GM10847 (cell line): ENCODE results near the gene ADCY2.

Experiments
- POLR2A ChIP-seq: IDR thresholded peaks from 2 replicates; pipeline ENCODE4 v1.6.1; 2011; ENCODE audit not compliant: insufficient read length; ENCODE audit errors: extremely low read depth

Gene ADCY2

GRCh38 chr5:7834982-7835381 lies 439.0 kb downstream of the ADCY2 start:
- TF ChIP-seq POLR2A, result no peak

- TF ChIP-seq POLR2A, result no peak
Measured at GRCh38 chr5:7837403-7837802, 441.5 kb downstream of the ADCY2 start.

- TF ChIP-seq POLR2A, result no peak
Measured at GRCh38 chr5:7842531-7842930, 446.6 kb downstream of the ADCY2 start.

GRCh38 chr5:7844901-7845300 lies 449.0 kb downstream of the ADCY2 start:
- TF ChIP-seq POLR2A, result no peak

- no peak for TF ChIP-seq POLR2A
Measured at GRCh38 chr5:7845557-7845956, 449.6 kb downstream of the ADCY2 start.

- no peak for TF ChIP-seq POLR2A
Measured at GRCh38 chr5:7846327-7846726, 450.4 kb downstream of the ADCY2 start.

GRCh38 chr5:7848296-7848695 lies 452.4 kb downstream of the ADCY2 start:
- no peak for TF ChIP-seq POLR2A

GRCh38 chr5:7849681-7850394 lies 453.9 kb downstream of the ADCY2 start:
- TF ChIP-seq POLR2A, result no peak

- TF ChIP-seq POLR2A, result no peak
Measured at GRCh38 chr5:7850395-7851239, 454.7 kb downstream of the ADCY2 start, which contains the start of gene CFAP90. Gene CFAP90, minus strand, starts transcription at chr5:7851133. Its CDS starts 112 bp downstream, at chr5:7851021.

GRCh38 chr5:7851240-7851592 lies 455.3 kb downstream of the ADCY2 start:
- no peak for TF ChIP-seq POLR2A

GRCh38 chr5:7851617-7852289 lies 455.8 kb downstream of the ADCY2 start:
- TF ChIP-seq POLR2A, result no peak

GRCh38 chr5:7852542-7852941 lies 456.6 kb downstream of the ADCY2 start:
- TF ChIP-seq POLR2A, result no peak

- no peak for TF ChIP-seq POLR2A
Measured at GRCh38 chr5:7852988-7853387, 457.1 kb downstream of the ADCY2 start.

GRCh38 chr5:7855611-7856010 lies 459.7 kb downstream of the ADCY2 start:
- no peak for TF ChIP-seq POLR2A

- no peak for TF ChIP-seq POLR2A
Measured at GRCh38 chr5:7856855-7857254, 460.9 kb downstream of the ADCY2 start.

GRCh38 chr5:7857361-7857760 lies 461.4 kb downstream of the ADCY2 start:
- TF ChIP-seq POLR2A, result no peak
